ENCODE data around the gene VPS13D.

The VPS13D gene

GRCh38 chr1:12428334-12428733, 198.5 kb downstream of the VPS13D start:
- Histone ChIP-seq H3K9ac (ENCODE audit: low read depth in 1 of 2, low read length in 2 of 2) (no peak overlapping the region), H3K4me1 (ENCODE audit: control insufficient read depth in 1 of 2, insufficient read depth in 2 of 2, low read length in 2 of 2) (peaks cover 7 to 8% of the 10 kb centered on the region in 2 donors), H3K27me3 (ENCODE audit: control insufficient read depth in 1 of 2, insufficient read depth in 2 of 2, low read length in 2 of 2) (no peaks in the 10 kb centered on the region), H3K4me3 (ENCODE audit: low read depth in 1 of 2, low read length in 2 of 2) (no peak overlapping the region), H3K9me3 (ENCODE audit: control insufficient read depth in 1 of 2, low read length in 2 of 2) (no peaks in the 10 kb centered on the region), H3K36me3 (ENCODE audit: control insufficient read depth in 1 of 2, insufficient read depth in 2 of 2, low read length in 2 of 2) (peaks cover 5 to 7% of the 10 kb centered on the region in 2 donors), H3K27ac (ENCODE audit: low read depth, low read length) (no peak overlapping the region)

- Histone ChIP-seq H3K4me1 (ENCODE audit: control insufficient read depth in 1 of 2, insufficient read depth in 2 of 2, low read length in 2 of 2) (peaks cover 27 to 28% of the 10 kb centered on the region in 2 donors), H3K9ac (ENCODE audit: low read depth in 1 of 2, low read length in 2 of 2) (no peak overlapping the region), H3K27ac (ENCODE audit: low read depth, low read length) (no peak overlapping the region), H3K9me3 (ENCODE audit: control insufficient read depth in 1 of 2, low read length in 2 of 2) (no peaks in the 10 kb centered on the region), H3K27me3 (ENCODE audit: control insufficient read depth in 1 of 2, insufficient read depth in 2 of 2, low read length in 2 of 2) (no peaks in the 10 kb centered on the region), H3K4me3 (ENCODE audit: low read depth in 1 of 2, low read length in 2 of 2) (no peak overlapping the region), H3K36me3 (ENCODE audit: control insufficient read depth in 1 of 2, insufficient read depth in 2 of 2, low read length in 2 of 2) (peaks cover 5 to 7% of the 10 kb centered on the region in 2 donors)
Observed at GRCh38 chr1:12430525-12430924, 200.7 kb downstream of the VPS13D start.

- peaks cover 5% of the 10 kb centered on the region in 2 donors for H3K36me3 ChIP-seq (ENCODE audit: control insufficient read depth in 1 of 2, insufficient read depth in 2 of 2, low read length in 2 of 2)
- no peaks in the 10 kb centered on the region for H3K27me3 ChIP-seq (ENCODE audit: control insufficient read depth in 1 of 2, insufficient read depth in 2 of 2, low read length in 2 of 2)
- H3K9ac ChIP-seq (ENCODE audit: low read depth in 1 of 2, low read length in 2 of 2): no peak overlapping the region
- peaks cover 34% of the 10 kb centered on the region in 2 donors for H3K4me1 ChIP-seq (ENCODE audit: control insufficient read depth in 1 of 2, insufficient read depth in 2 of 2, low read length in 2 of 2)
- no peaks in the 10 kb centered on the region for H3K9me3 ChIP-seq (ENCODE audit: control insufficient read depth in 1 of 2, low read length in 2 of 2)
- H3K27ac ChIP-seq (ENCODE audit: low read depth, low read length): no peak overlapping the region
- H3K4me3 ChIP-seq (ENCODE audit: low read depth in 1 of 2, low read length in 2 of 2): no peak overlapping the region
Observed at GRCh38 chr1:12432897-12433296, 203.1 kb downstream of the VPS13D start.

GRCh38 chr1:12433323-12434053, 203.7 kb downstream of the VPS13D start:
- Histone ChIP-seq H3K9ac (ENCODE audit: low read depth in 1 of 2, low read length in 2 of 2) (no peak overlapping the region), H3K27ac (ENCODE audit: low read depth, low read length) (no peak overlapping the region), H3K4me1 (ENCODE audit: control insufficient read depth in 1 of 2, insufficient read depth in 2 of 2, low read length in 2 of 2) (peaks cover 34% of the 10 kb centered on the region in 2 donors), H3K36me3 (ENCODE audit: control insufficient read depth in 1 of 2, insufficient read depth in 2 of 2, low read length in 2 of 2) (peaks cover 5 to 9% of the 10 kb centered on the region in 2 donors), H3K9me3 (ENCODE audit: control insufficient read depth in 1 of 2, low read length in 2 of 2) (no peaks in the 10 kb centered on the region), H3K4me3 (ENCODE audit: low read depth in 1 of 2, low read length in 2 of 2) (no peak overlapping the region), H3K27me3 (ENCODE audit: control insufficient read depth in 1 of 2, insufficient read depth in 2 of 2, low read length in 2 of 2) (no peaks in the 10 kb centered on the region)

- Histone ChIP-seq H3K9me3 (ENCODE audit: control insufficient read depth in 1 of 2, low read length in 2 of 2) (no peaks in the 10 kb centered on the region), H3K36me3 (ENCODE audit: control insufficient read depth in 1 of 2, insufficient read depth in 2 of 2, low read length in 2 of 2) (peaks cover 5 to 16% of the 10 kb centered on the region in 2 donors), H3K9ac (ENCODE audit: low read depth in 1 of 2, low read length in 2 of 2) (no peak overlapping the region), H3K4me3 (ENCODE audit: low read depth in 1 of 2, low read length in 2 of 2) (no peak overlapping the region), H3K4me1 (ENCODE audit: control insufficient read depth in 1 of 2, insufficient read depth in 2 of 2, low read length in 2 of 2) (peaks cover 38 to 40% of the 10 kb centered on the region in 2 donors), H3K27ac (ENCODE audit: low read depth, low read length) (peak overlapping the region; percentile 47), H3K27me3 (ENCODE audit: control insufficient read depth in 1 of 2, insufficient read depth in 2 of 2, low read length in 2 of 2) (no peaks in the 10 kb centered on the region)
Observed at GRCh38 chr1:12434174-12434573, 204.3 kb downstream of the VPS13D start.

- H3K27ac ChIP-seq (ENCODE audit: low read depth, low read length): no peak overlapping the region
- H3K4me1 ChIP-seq (ENCODE audit: control insufficient read depth in 1 of 2, insufficient read depth in 2 of 2, low read length in 2 of 2): peaks cover 38 to 45% of the 10 kb centered on the region in 2 donors
- no peaks in the 10 kb centered on the region for H3K9me3 ChIP-seq (ENCODE audit: control insufficient read depth in 1 of 2, low read length in 2 of 2)
Observed at GRCh38 chr1:12434686-12435085, 204.9 kb downstream of the VPS13D start.

GRCh38 chr1:12435639-12436344, 206.0 kb downstream of the VPS13D start:
- H3K4me3 ChIP-seq (ENCODE audit: low read depth in 1 of 2, low read length in 2 of 2): no peak overlapping the region
- peaks cover 38 to 45% of the 10 kb centered on the region in 2 donors for H3K4me1 ChIP-seq (ENCODE audit: control insufficient read depth in 1 of 2, insufficient read depth in 2 of 2, low read length in 2 of 2)
- no peaks in the 10 kb centered on the region for H3K27me3 ChIP-seq (ENCODE audit: control insufficient read depth in 1 of 2, insufficient read depth in 2 of 2, low read length in 2 of 2)
- peaks cover 5 to 23% of the 10 kb centered on the region in 2 donors for H3K36me3 ChIP-seq (ENCODE audit: control insufficient read depth in 1 of 2, insufficient read depth in 2 of 2, low read length in 2 of 2)
- no peaks in the 10 kb centered on the region for H3K9me3 ChIP-seq (ENCODE audit: control insufficient read depth in 1 of 2, low read length in 2 of 2)
- H3K27ac ChIP-seq (ENCODE audit: low read depth, low read length): peak overlapping the region; percentile 8
- H3K9ac ChIP-seq (ENCODE audit: low read depth in 1 of 2, low read length in 2 of 2): no peak overlapping the region

More at GRCh38 chr1:12434686-12435085, 204.9 kb downstream of the VPS13D start:
- no peak overlapping the region for H3K9ac ChIP-seq (ENCODE audit: low read depth in 1 of 2, low read length in 2 of 2)
- H3K27me3 ChIP-seq (ENCODE audit: control insufficient read depth in 1 of 2, insufficient read depth in 2 of 2, low read length in 2 of 2): no peaks in the 10 kb centered on the region
- peaks cover 5 to 17% of the 10 kb centered on the region in 2 donors for H3K36me3 ChIP-seq (ENCODE audit: control insufficient read depth in 1 of 2, insufficient read depth in 2 of 2, low read length in 2 of 2)
- no peak overlapping the region for H3K4me3 ChIP-seq (ENCODE audit: low read depth in 1 of 2, low read length in 2 of 2)

GRCh38 chr1:12436345-12436658, 206.5 kb downstream of the VPS13D start:
- Histone ChIP-seq H3K27ac (ENCODE audit: low read depth, low read length) (peak overlapping the region; percentile 8), H3K4me1 (ENCODE audit: control insufficient read depth in 1 of 2, insufficient read depth in 2 of 2, low read length in 2 of 2) (peaks cover 38 to 45% of the 10 kb centered on the region in 2 donors), H3K4me3 (ENCODE audit: low read depth in 1 of 2, low read length in 2 of 2) (no peak overlapping the region), H3K27me3 (ENCODE audit: control insufficient read depth in 1 of 2, insufficient read depth in 2 of 2, low read length in 2 of 2) (no peaks in the 10 kb centered on the region), H3K9ac (ENCODE audit: low read depth in 1 of 2, low read length in 2 of 2) (no peak overlapping the region), H3K9me3 (ENCODE audit: control insufficient read depth in 1 of 2, low read length in 2 of 2) (no peaks in the 10 kb centered on the region), H3K36me3 (ENCODE audit: control insufficient read depth in 1 of 2, insufficient read depth in 2 of 2, low read length in 2 of 2) (peaks cover 5 to 24% of the 10 kb centered on the region in 2 donors)

GRCh38 chr1:12436817-12437599, 207.2 kb downstream of the VPS13D start:
- no peak overlapping the region for H3K9ac ChIP-seq (ENCODE audit: low read depth in 1 of 2, low read length in 2 of 2)
- H3K4me1 ChIP-seq (ENCODE audit: control insufficient read depth in 1 of 2, insufficient read depth in 2 of 2, low read length in 2 of 2): peaks cover 38 to 45% of the 10 kb centered on the region in 2 donors
- H3K9me3 ChIP-seq (ENCODE audit: control insufficient read depth in 1 of 2, low read length in 2 of 2): no peaks in the 10 kb centered on the region
- H3K4me3 ChIP-seq (ENCODE audit: low read depth in 1 of 2, low read length in 2 of 2): no peak overlapping the region
- no peaks in the 10 kb centered on the region for H3K27me3 ChIP-seq (ENCODE audit: control insufficient read depth in 1 of 2, insufficient read depth in 2 of 2, low read length in 2 of 2)
- H3K27ac ChIP-seq (ENCODE audit: low read depth, low read length): no peak overlapping the region
- peaks cover 5 to 26% of the 10 kb centered on the region in 2 donors for H3K36me3 ChIP-seq (ENCODE audit: control insufficient read depth in 1 of 2, insufficient read depth in 2 of 2, low read length in 2 of 2)

- Histone ChIP-seq H3K4me3 (ENCODE audit: low read depth in 1 of 2, low read length in 2 of 2) (no peak overlapping the region), H3K9ac (ENCODE audit: low read depth in 1 of 2, low read length in 2 of 2) (no peak overlapping the region), H3K4me1 (ENCODE audit: control insufficient read depth in 1 of 2, insufficient read depth in 2 of 2, low read length in 2 of 2) (peaks cover 38 to 44% of the 10 kb centered on the region in 2 donors), H3K9me3 (ENCODE audit: control insufficient read depth in 1 of 2, low read length in 2 of 2) (no peaks in the 10 kb centered on the region), H3K27me3 (ENCODE audit: control insufficient read depth in 1 of 2, insufficient read depth in 2 of 2, low read length in 2 of 2) (no peaks in the 10 kb centered on the region), H3K36me3 (ENCODE audit: control insufficient read depth in 1 of 2, insufficient read depth in 2 of 2, low read length in 2 of 2) (peaks cover 5 to 26% of the 10 kb centered on the region in 2 donors), H3K27ac (ENCODE audit: low read depth, low read length) (no peak overlapping the region)
Observed at GRCh38 chr1:12437629-12438028, 207.8 kb downstream of the VPS13D start.
